HUES64 (cell line): ENCODE measurements around the gene COL6A2.

Experiments used
- H3K27ac ChIP-seq: 2 replicates; pipeline ENCODE4 v1.7.0; 2013; ENCODE audit warnings: low read depth, low read length, inconsistent platforms
- H3K27me3 ChIP-seq: 2 replicates; pipeline ENCODE4 v1.6.1; 2013; ENCODE audit warnings: mild to moderate bottlenecking, low read length; ENCODE audit not compliant: insufficient read depth
- H3K36me3 ChIP-seq: 2 replicates; pipeline ENCODE4 v1.6.1; 2013; ENCODE audit warnings: mild to moderate bottlenecking, low read length; ENCODE audit not compliant: insufficient read depth
- H3K4me1 ChIP-seq: 2 replicates; pipeline ENCODE4 v1.6.1; 2013; ENCODE audit warnings: mild to moderate bottlenecking, low read length, moderate library complexity; ENCODE audit not compliant: insufficient read depth
- H3K4me3 ChIP-seq: 2 replicates; pipeline ENCODE4 v1.5.1; 2013; ENCODE audit warnings: mild to moderate bottlenecking, low read length, moderate library complexity
- H3K9ac ChIP-seq: 2 replicates; pipeline ENCODE4 v1.6.1; 2013; ENCODE audit warnings: mild to moderate bottlenecking, low read depth, low read length
- H3K9me3 ChIP-seq: 2 replicates; pipeline ENCODE4 v1.6.1; 2013; ENCODE audit warnings: low read depth, low read length; ENCODE audit not compliant: insufficient read depth
- WGBS: fragments of 150-250, 120-280 bp; methylation state at CpG from one replicate; pipeline ENCODE4 v1.1.7; 2013; ENCODE audit warnings: missing lambda C conversion rate; 5-methylcytosine and 5-hydroxymethylcytosine counted together

COL6A2 gene

DNA sequence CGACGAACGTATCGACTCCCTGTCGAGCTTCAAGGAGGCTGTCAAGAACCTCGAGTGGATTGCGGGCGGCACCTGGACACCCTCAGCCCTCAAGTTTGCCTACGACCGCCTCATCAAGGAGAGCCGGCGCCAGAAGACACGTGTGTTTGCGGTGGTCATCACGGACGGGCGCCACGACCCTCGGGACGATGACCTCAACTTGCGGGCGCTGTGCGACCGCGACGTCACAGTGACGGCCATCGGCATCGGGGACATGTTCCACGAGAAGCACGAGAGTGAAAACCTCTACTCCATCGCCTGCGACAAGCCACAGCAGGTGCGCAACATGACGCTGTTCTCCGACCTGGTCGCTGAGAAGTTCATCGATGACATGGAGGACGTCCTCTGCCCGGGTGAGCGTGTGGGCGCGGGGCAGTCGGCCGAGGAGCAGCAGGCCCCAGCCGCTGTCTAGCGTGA is 28.0 kb downstream of the COL6A2 start:
- no peaks in the 10 kb centered on the region for H3K27me3 ChIP-seq
- no peak overlapping the region for H3K4me3 ChIP-seq
- H3K9me3 ChIP-seq, result no peaks in the 10 kb centered on the region
- H3K4me1 ChIP-seq, result no peaks in the 10 kb centered on the region; the same call in 1 of the 2 replicates
- WGBS, result 95% methylated on average over 47 of the region's 47 CpGs
- H3K27ac ChIP-seq, result no peak overlapping the region
- no peak overlapping the region for H3K9ac ChIP-seq
- peaks cover 43% of the 10 kb centered on the region for H3K36me3 ChIP-seq

DNA sequence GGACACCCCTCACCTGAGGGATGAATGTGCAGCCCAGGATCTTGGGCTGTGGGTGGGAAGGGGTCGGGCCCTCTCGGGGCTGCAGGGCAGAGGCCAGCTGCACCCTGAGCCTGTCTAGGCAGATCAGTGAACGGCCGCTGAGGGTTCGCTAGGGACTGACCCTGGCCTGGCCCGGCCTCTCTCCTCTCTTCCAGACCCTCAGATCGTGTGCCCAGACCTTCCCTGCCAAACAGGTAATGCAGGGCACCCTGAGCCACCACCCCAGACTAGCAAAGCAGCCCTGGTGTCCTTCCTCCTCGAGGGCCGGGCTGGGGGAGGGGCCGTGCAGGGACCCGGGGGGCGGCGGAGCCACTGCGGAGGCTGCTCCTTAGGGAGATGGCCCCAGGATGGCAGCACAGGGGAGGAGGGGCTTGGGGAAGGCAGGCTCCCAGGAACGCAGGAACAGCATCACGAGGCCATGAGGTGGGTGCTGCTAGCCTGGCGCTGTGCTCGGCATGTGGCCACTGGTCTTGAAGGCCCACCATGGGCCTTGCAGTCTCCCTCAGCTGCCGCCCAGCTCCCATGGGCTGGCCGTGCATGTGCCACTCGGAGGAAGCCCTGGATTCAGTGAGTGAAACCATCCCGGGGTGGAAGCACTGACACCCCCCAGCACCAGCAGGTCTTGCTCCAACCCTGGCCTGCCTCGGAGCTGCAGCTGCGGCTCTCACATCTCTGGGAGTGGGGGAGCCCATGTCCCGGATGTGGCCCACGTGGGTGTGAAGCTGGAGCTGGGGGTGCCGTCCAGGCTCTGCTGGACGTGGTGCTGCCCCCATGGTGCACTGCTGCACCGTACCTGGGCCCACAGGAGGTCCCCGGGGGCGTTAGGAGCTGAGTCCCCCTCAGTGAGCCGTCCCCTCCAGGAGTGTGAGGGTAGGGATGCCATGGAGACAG is 28.7 kb downstream of the COL6A2 start:
- Histone ChIP-seq H3K9me3 (no peaks in the 10 kb centered on the region), H3K27me3 (no peaks in the 10 kb centered on the region), H3K27ac (no peak overlapping the region), H3K4me1 (no peaks in the 10 kb centered on the region; the same call in 1 of the 2 replicates), H3K9ac (no peak overlapping the region), H3K4me3 (no peak overlapping the region), H3K36me3 (peaks cover 43% of the 10 kb centered on the region)
- WGBS, result 94% methylated on average over 32 of the region's 32 CpGs

DNA sequence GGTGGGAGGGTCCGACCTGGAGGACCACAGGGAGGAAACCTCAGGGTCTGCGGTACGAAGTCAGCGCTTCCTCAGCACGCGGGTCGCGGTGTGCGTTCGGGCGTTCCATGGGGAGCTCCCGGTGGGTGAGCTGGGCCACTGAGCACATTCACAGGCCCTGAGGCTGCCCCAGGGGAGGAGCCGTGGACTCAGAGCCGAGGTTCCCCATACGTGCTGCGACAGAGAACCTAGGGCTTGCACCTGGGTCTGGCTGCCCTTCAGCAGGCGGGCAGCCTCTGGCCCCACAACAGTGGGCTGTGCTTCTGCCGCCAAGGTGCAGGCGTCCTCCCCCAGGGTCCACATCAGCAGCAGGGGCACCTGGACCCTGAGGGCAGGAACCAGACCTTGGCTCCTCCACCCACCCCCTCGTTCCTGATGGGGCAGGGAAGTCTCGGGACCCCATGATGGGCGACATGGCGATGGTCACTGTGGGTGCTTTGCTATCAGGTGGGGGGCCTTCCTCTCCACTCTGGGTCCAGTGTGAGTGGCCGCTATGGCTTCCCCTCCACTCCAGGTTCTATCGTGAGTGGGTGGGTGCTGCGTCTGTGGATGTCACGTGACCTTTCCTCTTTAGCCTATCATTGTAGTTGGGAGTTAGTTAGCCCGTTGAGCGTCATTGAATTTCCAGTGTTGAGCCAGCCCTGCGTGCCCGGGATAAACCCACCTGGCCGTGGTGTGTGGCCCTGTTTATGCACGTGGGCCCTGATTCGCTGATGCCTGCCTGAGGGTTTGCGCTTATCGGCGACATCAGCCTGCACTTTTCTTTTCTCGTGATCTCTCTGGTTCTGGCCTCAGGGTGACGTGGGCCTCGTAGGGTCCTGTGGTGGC is 29.6 kb downstream of the COL6A2 start:
- Histone ChIP-seq H3K9ac (no peak overlapping the region), H3K27ac (no peak overlapping the region), H3K4me3 (no peak overlapping the region), H3K9me3 (no peaks in the 10 kb centered on the region), H3K36me3 (peaks cover 35% of the 10 kb centered on the region), H3K4me1 (no peaks in the 10 kb centered on the region; the same call in 1 of the 2 replicates), H3K27me3 (no peaks in the 10 kb centered on the region)
- WGBS, result 95% methylated on average over 40 of the region's 40 CpGs

DNA sequence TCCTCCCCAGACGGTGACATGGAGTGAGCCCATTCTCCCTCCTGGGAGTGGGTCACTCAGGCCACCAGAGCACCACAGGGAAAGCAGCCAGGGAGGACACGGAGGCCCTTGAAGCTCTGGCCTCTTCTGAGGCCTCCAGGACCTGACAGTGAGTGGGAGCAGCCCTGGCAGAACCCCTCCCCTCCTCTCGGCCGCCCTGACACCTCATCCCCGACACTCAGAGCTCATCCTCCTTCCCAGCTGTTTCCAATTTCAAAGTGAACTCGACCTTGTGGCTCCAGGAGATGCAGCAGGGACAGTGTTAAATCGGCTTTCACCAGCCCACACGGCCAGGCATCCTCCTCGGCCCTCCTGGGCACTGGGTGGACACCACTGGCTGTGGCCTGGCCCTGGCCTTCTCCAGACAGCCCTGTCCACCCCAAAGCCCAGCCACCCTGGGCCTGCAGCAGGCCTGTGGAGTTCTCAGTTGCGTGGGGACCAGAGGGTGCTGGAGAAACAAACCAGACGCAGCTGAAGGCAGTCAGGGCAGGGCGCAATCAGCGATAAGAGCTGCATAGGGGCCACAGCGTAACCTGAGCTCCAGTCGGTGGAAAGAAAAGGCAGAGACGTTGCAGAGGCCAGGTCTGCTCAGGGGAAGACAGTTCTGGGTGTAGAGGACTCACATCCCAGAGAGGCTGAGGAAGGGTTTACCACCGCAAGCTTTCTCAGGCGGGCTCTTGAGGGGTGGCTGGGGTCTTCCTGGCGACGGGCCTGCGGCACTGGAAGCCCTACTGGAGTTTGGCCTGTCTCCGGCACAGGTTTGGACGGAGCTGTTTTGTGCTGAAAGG is 30.4 kb downstream of the COL6A2 start:
- Histone ChIP-seq H3K27me3 (no peaks in the 10 kb centered on the region), H3K4me3 (no peak overlapping the region), H3K27ac (no peak overlapping the region), H3K4me1 (no peaks in the 10 kb centered on the region; the same call in 1 of the 2 replicates), H3K36me3 (peaks cover 32% of the 10 kb centered on the region), H3K9me3 (no peaks in the 10 kb centered on the region), H3K9ac (no peak overlapping the region)
- WGBS, result 91% methylated on average over 23 of the region's 23 CpGs

DNA sequence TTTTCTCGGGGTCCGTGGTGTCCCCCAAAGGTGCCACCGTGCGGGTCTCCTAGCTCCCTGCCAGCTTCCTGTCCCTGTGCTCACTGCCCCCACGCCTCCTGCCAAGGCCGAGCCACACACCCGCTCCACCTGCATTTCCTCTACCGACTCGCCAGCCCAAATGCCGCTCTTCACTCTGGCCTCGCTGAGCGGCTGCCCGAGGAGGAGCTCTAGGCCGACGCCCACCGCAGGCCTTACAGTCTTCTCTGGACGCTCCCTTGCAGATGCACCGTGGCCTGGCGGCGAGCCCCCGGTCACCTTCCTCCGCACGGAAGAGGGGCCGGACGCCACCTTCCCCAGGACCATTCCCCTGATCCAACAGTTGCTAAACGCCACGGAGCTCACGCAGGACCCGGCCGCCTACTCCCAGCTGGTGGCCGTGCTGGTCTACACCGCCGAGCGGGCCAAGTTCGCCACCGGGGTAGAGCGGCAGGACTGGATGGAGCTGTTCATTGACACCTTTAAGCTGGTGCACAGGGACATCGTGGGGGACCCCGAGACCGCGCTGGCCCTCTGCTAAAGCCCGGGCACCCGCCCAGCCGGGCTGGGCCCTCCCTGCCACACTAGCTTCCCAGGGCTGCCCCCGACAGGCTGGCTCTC is 31.1 kb downstream of the COL6A2 start:
- Histone ChIP-seq H3K27ac (no peak overlapping the region), H3K9ac (no peak overlapping the region), H3K9me3 (no peaks in the 10 kb centered on the region), H3K4me1 (no peaks in the 10 kb centered on the region; the same call in 1 of the 2 replicates), H3K36me3 (peaks cover 32% of the 10 kb centered on the region), H3K27me3 (no peaks in the 10 kb centered on the region), H3K4me3 (no peak overlapping the region)
- 95% methylated on average over 45 of the region's 45 CpGs for WGBS

DNA sequence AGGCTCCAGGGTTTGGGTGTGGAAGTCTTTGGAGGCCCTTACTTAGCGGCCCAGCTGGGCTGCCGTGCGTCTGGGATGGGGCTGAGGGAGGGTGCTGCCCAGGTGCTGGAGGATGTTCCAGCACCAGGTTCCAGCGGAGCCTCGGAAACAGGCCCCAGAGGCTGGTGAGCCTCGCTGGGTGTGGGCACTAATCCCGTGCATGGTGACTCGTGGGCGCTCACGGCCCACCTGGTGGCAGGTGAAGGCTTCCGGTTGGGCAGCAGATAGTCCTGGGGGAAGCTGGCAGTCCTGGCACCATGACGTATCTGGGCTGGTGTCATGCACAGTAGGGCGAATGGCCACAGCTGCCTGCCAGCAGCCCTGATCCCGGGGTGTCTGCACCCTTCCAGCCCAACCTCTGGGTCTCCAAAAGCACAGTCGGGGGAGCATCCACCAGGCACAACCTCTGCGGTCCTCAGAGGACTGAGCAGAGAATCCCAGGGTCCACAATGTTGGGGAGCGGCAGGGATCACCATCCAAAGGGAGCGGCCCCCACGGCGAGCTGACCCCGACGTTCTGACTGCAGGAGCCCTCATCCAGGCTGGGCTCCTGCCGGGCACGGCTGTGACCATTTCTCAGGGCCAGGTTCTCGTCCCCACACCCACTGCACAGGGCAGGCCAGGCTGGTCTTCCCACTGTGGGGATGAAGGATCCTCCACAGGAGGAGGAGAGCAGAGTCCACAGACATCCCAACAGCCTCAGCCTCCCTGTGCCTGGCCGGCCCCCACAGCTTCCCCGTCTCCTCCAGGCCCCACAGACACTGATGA is 32.1 kb downstream of the COL6A2 start:
- Histone ChIP-seq H3K36me3 (peaks cover 26% of the 10 kb centered on the region), H3K27me3 (no peaks in the 10 kb centered on the region), H3K4me3 (no peak overlapping the region), H3K4me1 (no peaks in the 10 kb centered on the region; the same call in 1 of the 2 replicates), H3K27ac (no peak overlapping the region), H3K9me3 (no peaks in the 10 kb centered on the region), H3K9ac (no peak overlapping the region)
- WGBS, result 95% methylated on average over 27 of the region's 27 CpGs

DNA sequence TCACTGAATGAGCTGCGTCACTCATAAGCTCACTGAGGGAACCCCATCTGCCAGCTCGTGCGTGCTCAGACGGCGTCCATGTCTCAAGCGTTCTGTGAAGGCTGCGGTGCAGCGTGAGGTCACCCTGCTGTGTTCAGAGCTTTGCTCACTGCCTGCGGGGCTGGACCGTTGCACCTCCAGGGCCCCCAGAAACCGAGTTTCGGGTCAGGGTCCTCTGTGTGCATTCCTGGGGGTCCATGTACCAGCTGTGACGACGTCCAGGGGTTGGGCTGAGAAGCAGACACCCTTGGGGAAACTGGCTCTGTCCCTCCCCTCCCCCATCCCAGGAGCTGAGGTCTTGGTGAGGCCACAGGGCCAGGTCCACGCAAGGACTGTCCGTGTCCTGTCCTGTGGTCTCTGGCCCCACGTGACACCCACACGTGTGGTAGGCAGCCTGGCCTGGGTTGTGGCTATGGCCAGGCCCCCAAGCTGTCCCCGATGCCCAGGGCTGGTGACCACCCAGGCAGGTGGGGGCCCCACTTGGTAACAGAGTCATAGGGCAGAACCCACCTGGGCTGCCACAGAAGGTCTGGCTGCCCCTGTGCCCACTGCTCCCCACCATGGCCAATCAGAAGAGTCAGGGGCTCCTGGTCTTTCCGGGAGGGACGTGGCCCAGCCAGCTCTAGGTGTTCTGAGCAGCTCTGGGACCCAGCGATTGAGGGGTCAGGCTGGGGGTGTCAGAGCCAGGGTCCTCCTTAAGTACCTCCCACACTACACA is 33.1 kb downstream of the COL6A2 start:
- no peak overlapping the region for H3K9ac ChIP-seq
- H3K9me3 ChIP-seq, result no peaks in the 10 kb centered on the region
- no peaks in the 10 kb centered on the region; the same call in 1 of the 2 replicates for H3K4me1 ChIP-seq
- H3K27me3 ChIP-seq, result no peaks in the 10 kb centered on the region
- no peak overlapping the region for H3K4me3 ChIP-seq
- H3K27ac ChIP-seq, result no peak overlapping the region
- WGBS, result 93% methylated on average over 22 of the region's 22 CpGs
- H3K36me3 ChIP-seq, result peaks cover 18% of the 10 kb centered on the region

DNA sequence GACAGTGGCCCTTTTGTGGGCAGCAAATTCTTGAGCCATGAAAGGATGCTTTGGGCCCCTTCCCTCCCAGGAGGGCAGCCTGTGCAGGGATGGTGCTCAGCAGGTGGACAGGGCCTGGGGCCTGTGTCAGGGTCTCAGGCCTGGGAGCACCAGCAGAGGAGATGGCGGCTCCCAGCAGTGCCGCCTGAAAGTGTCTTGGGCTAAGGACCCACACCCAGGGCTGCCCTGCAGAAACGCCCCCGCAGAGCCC is 33.6 kb downstream of the COL6A2 start:
- H3K27me3 ChIP-seq, result no peaks in the 10 kb centered on the region
- no peak overlapping the region for H3K27ac ChIP-seq
- H3K36me3 ChIP-seq, result peaks cover 15% of the 10 kb centered on the region; the same call in 1 of the 2 replicates
- no peaks in the 10 kb centered on the region for H3K9me3 ChIP-seq
- H3K4me3 ChIP-seq, result no peak overlapping the region
- no peaks in the 10 kb centered on the region; the same call in 1 of the 2 replicates for H3K4me1 ChIP-seq
- WGBS, result 96% methylated on average over 4 of the region's 4 CpGs
- H3K9ac ChIP-seq, result no peak overlapping the region

DNA sequence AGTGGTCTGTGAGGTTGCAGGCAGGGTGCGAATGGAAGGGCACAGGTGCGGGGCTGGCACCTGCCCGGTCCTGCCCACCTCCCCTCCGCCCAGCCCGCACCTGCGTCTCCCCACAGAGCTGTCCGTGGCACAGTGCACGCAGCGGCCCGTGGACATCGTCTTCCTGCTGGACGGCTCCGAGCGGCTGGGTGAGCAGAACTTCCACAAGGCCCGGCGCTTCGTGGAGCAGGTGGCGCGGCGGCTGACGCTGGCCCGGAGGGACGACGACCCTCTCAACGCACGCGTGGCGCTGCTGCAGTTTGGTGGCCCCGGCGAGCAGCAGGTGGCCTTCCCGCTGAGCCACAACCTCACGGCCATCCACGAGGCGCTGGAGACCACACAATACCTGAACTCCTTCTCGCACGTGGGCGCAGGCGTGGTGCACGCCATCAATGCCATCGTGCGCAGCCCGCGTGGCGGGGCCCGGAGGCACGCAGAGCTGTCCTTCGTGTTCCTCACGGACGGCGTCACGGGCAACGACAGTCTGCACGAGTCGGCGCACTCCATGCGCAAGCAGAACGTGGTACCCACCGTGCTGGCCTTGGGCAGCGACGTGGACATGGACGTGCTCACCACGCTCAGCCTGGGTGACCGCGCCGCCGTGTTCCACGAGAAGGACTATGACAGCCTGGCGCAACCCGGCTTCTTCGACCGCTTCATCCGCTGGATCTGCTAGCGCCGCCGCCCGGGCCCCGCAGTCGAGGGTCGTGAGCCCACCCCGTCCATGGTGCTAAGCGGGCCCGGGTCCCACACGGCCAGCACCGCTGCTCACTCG is 34.1 kb downstream of the COL6A2 start:
- Histone ChIP-seq H3K4me3 (no peak overlapping the region), H3K27ac (no peak overlapping the region), H3K27me3 (no peaks in the 10 kb centered on the region), H3K4me1 (no peaks in the 10 kb centered on the region; the same call in 1 of the 2 replicates), H3K36me3 (peaks cover 9% of the 10 kb centered on the region; the same call in 1 of the 2 replicates), H3K9ac (no peak overlapping the region), H3K9me3 (no peaks in the 10 kb centered on the region)
- 97% methylated on average over 85 of the region's 85 CpGs for WGBS
